ENCODE measurements around the gene SLBP. TPM values are rescaled to one million over a fixed set of nuclear protein-coding genes. Genes with fewer than 3 reads are reported as not detected.

SLBP gene
- total and polyA plus RNA-seq, 10 of the 15 experiments (the other 5 are each of a cell fraction or from before 2014, with no cell fraction given): 94.4 to 278 (median 158) TPM

- CTCF ChIA-PET: no interaction called here
These were observed 41.8 kb downstream of the SLBP start for GRCh38 chr4:1670279-1670678.

More at GRCh38 chr4:1670279-1670678, 41.8 kb downstream of the SLBP start:
- no TSS peak for BruUV-seq (replicated peaks)
- POLR2A ChIA-PET: no interaction called here
- Histone ChIP-seq H3K27me3 (replicated peaks in 1 of 2; ENCODE audit: control insufficient read depth in 2 of 2, insufficient read depth in 2 of 2, low read length in 1 of 2) (no peaks in the 10 kb centered on the region), H3K4me1 (ENCODE audit: control insufficient read depth, insufficient read depth, low read length) (no peaks in the 10 kb centered on the region), H3K9ac (ENCODE audit: control insufficient read depth, insufficient read depth, low read length) (no peak overlapping the region), H3K4me2 (ENCODE audit: control insufficient read depth, insufficient read depth) (no peak overlapping the region), H3K27ac (ENCODE audit: control insufficient read depth, insufficient read depth) (no peak overlapping the region), H3K4me3 (no peak overlapping the region), H2AFZ (ENCODE audit: control insufficient read depth, low read depth, low read length) (no peak overlapping the region), H3K36me3 (ENCODE audit: control insufficient read depth in 2 of 2, insufficient read depth in 2 of 2, low read length in 1 of 2) (no peaks in the 10 kb centered on the region), H4K20me1 (ENCODE audit: control insufficient read depth, insufficient read depth) (no peaks in the 10 kb centered on the region), H3K79me2 (ENCODE audit: control insufficient read depth, insufficient read depth, low read length) (no peaks in the 10 kb centered on the region), H3K9me3 (replicated peaks; ENCODE audit: control insufficient read depth, insufficient read depth, low read length) (no peaks in the 10 kb centered on the region)
- in situ Hi-C loops (cut with MboI) (no loop called here), intact Hi-C loops (cut with micrococcal nuclease; ENCODE audit: unreplicated experiment) (no loop called here)
- FAIRE-seq: no peak
- TF ChIP-seq ZNF687 (IDR thresholded peaks at IDR 0.05): no peak
- no peak for TF ChIP-seq PKNOX1 (IDR thresholded peaks at IDR 0.05)
- no peak for TF ChIP-seq BACH1 (IDR thresholded peaks at IDR 0.05; ENCODE audit: borderline replicate concordance)
- no peak for TF ChIP-seq ZNF207 (IDR thresholded peaks at IDR 0.05; ENCODE audit: borderline replicate concordance)
- no peak for TF ChIP-seq NR2C1 (IDR thresholded peaks at IDR 0.05)
- TF ChIP-seq ZBED1 (IDR thresholded peaks at IDR 0.05; ENCODE audit: borderline replicate concordance): no peak
- no peak for TF ChIP-seq RBBP5 (conservative IDR thresholded peaks at IDR 0.05)
- no peak for TF ChIP-seq EP300 (IDR thresholded peaks at IDR 0.05; ENCODE audit: borderline replicate concordance in 1 of 2, control insufficient read depth in 1 of 2, low read depth in 2 of 2, low read length in 2 of 2)
- TF ChIP-seq JUNB (IDR thresholded peaks at IDR 0.05): no peak
- TF ChIP-seq POLR2AphosphoS2 (IDR thresholded peaks at IDR 0.05; ENCODE audit: low read depth, low read length): no peak
- TF ChIP-seq IKZF2 (IDR thresholded peaks at IDR 0.05): no peak
- TF ChIP-seq DPF2 (IDR thresholded peaks at IDR 0.05): no peak
- no peak for TF ChIP-seq SUZ12 (IDR thresholded peaks at IDR 0.05; ENCODE audit: unreplicated experiment)
- SMC1A ChIA-PET (ENCODE audit: uncharacterized antibody, unreplicated experiment): no interaction called here
- DNase-seq (ENCODE audit: low read depth, low spot score): no peak
- RAD21 ChIA-PET (ENCODE audit: unreplicated experiment): no interaction called here
- ATAC-seq: no peak
- 76% methylated on average over 11 of the region's 11 CpGs for WGBS (ENCODE audit: insufficient coverage, insufficient replicate concordance, low lambda C conversion rate, missing lambda C conversion rate)

All from GM12878 (cell line).